Transverse colon (tissue), 4 donors: ENCODE results near the gene GBE1. TPM values are rescaled to one million over a fixed set of nuclear protein-coding genes. Genes with fewer than 3 reads are reported as not detected.

Experiments used
- DNase-seq: peaks from one replicate; pipeline ENCODE4 v3.0.0-alpha.2; 2019
- H3K27ac ChIP-seq, 4 donors: fragments of 200-600 bp; sonication (generic); 2 replicates each; pipeline ENCODE4 v1.5.1; 2016 to 2018; ENCODE audit warnings: inconsistent platforms in 4 of 4
- H3K27me3 ChIP-seq: fragments of 200-600 bp; sonication (generic); 2 replicates; pipeline ENCODE4 v1.5.1; 2017; ENCODE audit warnings: inconsistent platforms
- H3K36me3 ChIP-seq, 4 donors: fragments of 200-600 bp; sonication (generic); 2 replicates each; pipeline ENCODE4 v1.5.1; 2017 to 2019; ENCODE audit warnings: inconsistent platforms in 4 of 4
- H3K4me1 ChIP-seq, 4 donors: fragments of 200-600 bp; sonication (generic); 2 replicates each; pipeline ENCODE4 v1.5.1; 2017 to 2020; ENCODE audit warnings: inconsistent platforms in 4 of 4
- H3K4me3 ChIP-seq, 4 donors: fragments of 200-600 bp; sonication (generic); 1 replicate in 1 of 4; 2 replicates in 3 of 4; pipeline versions ENCODE4 v1.5.1 to v1.6.1; 2017 to 2019; ENCODE audit warnings: inconsistent platforms in 4 of 4
- H3K9me3 ChIP-seq, 2 donors: fragments of 200-600 bp; sonication (generic); 2 replicates each; pipeline ENCODE4 v1.5.1; 2017 to 2019; ENCODE audit warnings: inconsistent platforms in 2 of 2
- EP300 ChIP-seq: sonication (generic); formaldehyde crosslinking; IDR thresholded peaks from one replicate; pipeline ENCODE4 v1.6.1; 2017; ENCODE audit warnings: antibody characterized with exemption, low read depth
- POLR2A ChIP-seq: fragments of 450-650 bp; IDR thresholded peaks from one replicate; pipeline ENCODE4 v1.6.1; 2016; ENCODE audit warnings: antibody characterized with exemption, mild to moderate bottlenecking, moderate library complexity
- POLR2AphosphoS5 ChIP-seq, 3 donors: sonication (generic); formaldehyde crosslinking; IDR thresholded peaks; one replicate each; pipeline ENCODE4 v1.6.1; 2016; ENCODE audit warnings: antibody characterized with exemption in 3 of 3
- WGBS, 2 donors: methylation state at CpG; one replicate each; pipeline ENCODE4 v1.1.5; 2018; ENCODE audit warnings: low coverage in 1 of 2; 5-methylcytosine and 5-hydroxymethylcytosine counted together
- in situ Hi-C, 4 donors: fragments of 200-750 bp; cut with MboI; loops; one replicate each; pipeline versions ENCODE4 v1.15.0 to v1.15.1; 2017; ENCODE audit warnings: low sequenced_read_pairs in 3 of 4, low pct_ligation_motif_present in 1 of 4, low pct_unique_long_range_greater_than_20kb in 1 of 4
- intact Hi-C: fragments of 100-400 bp; cut with DNase I; formaldehyde crosslinking; loops from one replicate; pipeline ENCODE4 v1.15.1; 2023; ENCODE audit warnings: low total_unique reads
- total RNA-seq, 4 donors: library from RNA; depleted of rRNA; stranded (reverse); fragments of >200 nt; gene quantifications; one replicate each; pipeline ENCODE4 v1.1.0, GENCODE V29; 2016
- TF ChIP-seq, protein P1 (sequence below), 5 experiments: fragments of 200-600 bp in 3 of 5; fragments of 450-650 bp in 2 of 5; sonication (generic) in 3 of 5; IDR thresholded peaks; 1 replicate in 2 of 5; 2 replicates in 3 of 5; pipeline ENCODE4 v1.5.1; 2016 to 2017; ENCODE audit warnings: antibody characterized with exemption in 5 of 5, inconsistent platforms in 3 of 5, mild to moderate bottlenecking in 2 of 5, moderate library complexity in 1 of 5

Gene GBE1
- total RNA-seq, 4 donors from 2014 or later, result 3.0 to 24.3 (median 16.7) TPM

DNA sequence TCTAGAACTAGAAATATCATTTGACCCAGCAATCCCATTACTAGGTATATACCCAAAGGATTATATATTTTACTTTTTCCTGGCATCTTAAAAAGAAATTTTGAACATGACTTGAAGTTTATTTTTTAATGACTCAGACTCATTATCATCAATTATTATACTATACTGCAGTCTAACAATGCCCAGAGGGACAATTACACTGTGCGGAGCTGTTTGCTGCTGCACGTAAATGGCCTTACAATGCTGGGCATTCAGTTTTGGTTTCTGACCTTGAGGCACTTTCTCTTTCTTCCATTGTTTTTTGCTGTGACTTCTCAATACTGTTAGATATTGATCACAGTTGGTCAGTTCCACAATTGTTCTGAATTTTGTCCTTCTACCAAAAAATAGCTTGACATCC is 128.8 kb downstream of the GBE1 start:
- in situ Hi-C loops, result no loop called here
- intact Hi-C loops, result no loop called here

DNA sequence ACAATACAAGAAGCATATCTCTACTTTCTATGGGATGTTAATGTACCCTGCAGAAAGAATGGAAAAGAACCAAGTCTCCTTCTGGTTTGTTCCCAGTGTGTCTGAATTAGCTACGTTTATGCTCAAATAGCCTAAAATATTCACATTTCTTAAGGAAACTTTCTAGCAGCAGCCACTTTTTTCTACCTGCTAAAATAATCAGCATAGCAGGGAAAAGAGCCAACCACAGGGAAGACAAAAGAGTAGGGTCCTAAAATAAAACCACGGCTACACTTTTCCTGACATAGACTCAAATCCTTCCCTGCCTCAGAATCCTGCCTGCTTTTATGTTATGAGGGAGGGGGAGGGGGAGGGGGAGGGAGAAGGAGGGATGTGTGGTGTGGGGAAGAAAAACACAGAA is 136.7 kb downstream of the GBE1 start:
- intact Hi-C loops, result no loop called here
- H3K27ac ChIP-seq, result no peak overlapping the region
- in situ Hi-C loops, result no loop called here
- no peaks in the 10 kb centered on the region for H3K27me3 ChIP-seq
- H3K4me3 ChIP-seq, result no peak overlapping the region
- H3K36me3 ChIP-seq, result no peaks in the 10 kb centered on the region
- TF ChIP-seq EP300, result no peak
- TF ChIP-seq POLR2A, result no peak
- TF ChIP-seq, protein P1, sequence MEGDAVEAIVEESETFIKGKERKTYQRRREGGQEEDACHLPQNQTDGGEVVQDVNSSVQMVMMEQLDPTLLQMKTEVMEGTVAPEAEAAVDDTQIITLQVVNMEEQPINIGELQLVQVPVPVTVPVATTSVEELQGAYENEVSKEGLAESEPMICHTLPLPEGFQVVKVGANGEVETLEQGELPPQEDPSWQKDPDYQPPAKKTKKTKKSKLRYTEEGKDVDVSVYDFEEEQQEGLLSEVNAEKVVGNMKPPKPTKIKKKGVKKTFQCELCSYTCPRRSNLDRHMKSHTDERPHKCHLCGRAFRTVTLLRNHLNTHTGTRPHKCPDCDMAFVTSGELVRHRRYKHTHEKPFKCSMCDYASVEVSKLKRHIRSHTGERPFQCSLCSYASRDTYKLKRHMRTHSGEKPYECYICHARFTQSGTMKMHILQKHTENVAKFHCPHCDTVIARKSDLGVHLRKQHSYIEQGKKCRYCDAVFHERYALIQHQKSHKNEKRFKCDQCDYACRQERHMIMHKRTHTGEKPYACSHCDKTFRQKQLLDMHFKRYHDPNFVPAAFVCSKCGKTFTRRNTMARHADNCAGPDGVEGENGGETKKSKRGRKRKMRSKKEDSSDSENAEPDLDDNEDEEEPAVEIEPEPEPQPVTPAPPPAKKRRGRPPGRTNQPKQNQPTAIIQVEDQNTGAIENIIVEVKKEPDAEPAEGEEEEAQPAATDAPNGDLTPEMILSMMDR (IDR thresholded peaks at IDR 0.05), result no peak
- no peak for TF ChIP-seq POLR2AphosphoS5 (IDR thresholded peaks at IDR 0.05)
- DNase-seq, result no peak
- 80 to 88% methylated on average over 1 to 2 of the region's 2 CpGs for WGBS, 2 donors
- no peaks in the 10 kb centered on the region for H3K9me3 ChIP-seq
- H3K4me1 ChIP-seq, result peaks cover 0 to 8% (median 4%) of the 10 kb centered on the region in 4 donors

More for the DNA sequence above, 128.8 kb downstream of the GBE1 start:
- Histone ChIP-seq H3K27ac (no peak overlapping the region), H3K4me3 (no peak overlapping the region), H3K36me3 (no peaks in the 10 kb centered on the region), H3K4me1 (no peaks in the 10 kb centered on the region), H3K27me3 (no peaks in the 10 kb centered on the region), H3K9me3 (no peaks in the 10 kb centered on the region)
- no peak for DNase-seq
- WGBS, 2 donors, result 94% methylated on average over 2 of the region's 2 CpGs
- TF ChIP-seq POLR2A, result no peak
- TF ChIP-seq, protein P1 (IDR thresholded peaks at IDR 0.05), result no peak
- TF ChIP-seq POLR2AphosphoS5 (IDR thresholded peaks at IDR 0.05), result no peak
- TF ChIP-seq EP300, result no peak

DNA sequence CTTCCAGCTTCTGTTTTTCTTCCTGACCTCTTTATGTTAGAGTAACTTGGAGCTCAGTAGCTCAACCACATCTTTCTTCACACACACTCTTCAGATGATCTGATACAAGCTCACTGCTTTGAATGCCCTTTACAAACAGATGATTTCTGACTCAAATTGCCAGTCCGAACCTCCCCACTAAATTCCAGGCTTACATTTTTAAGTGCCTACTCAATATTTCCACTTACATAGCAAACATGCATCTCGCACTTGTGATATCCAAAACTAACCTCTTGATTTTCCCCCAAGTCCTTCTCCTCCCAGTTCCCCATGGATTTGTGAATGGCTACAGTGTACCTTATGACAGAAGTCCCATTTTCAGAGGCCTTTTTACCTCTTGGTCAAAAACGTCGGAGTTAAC is 139.1 kb downstream of the GBE1 start:
- in situ Hi-C loops (no loop called here), intact Hi-C loops (no loop called here)
- Histone ChIP-seq H3K9me3 (no peaks in the 10 kb centered on the region), H3K4me1 (peaks cover 0 to 8% (median 4%) of the 10 kb centered on the region in 4 donors), H3K36me3 (no peaks in the 10 kb centered on the region), H3K4me3 (no peak overlapping the region), H3K27ac (no peak overlapping the region), H3K27me3 (no peaks in the 10 kb centered on the region)
- DNase-seq, result no peak
- TF ChIP-seq POLR2AphosphoS5 (IDR thresholded peaks at IDR 0.05) (no peak), POLR2A (no peak), EP300 (no peak)
- TF ChIP-seq, protein P1 (IDR thresholded peaks at IDR 0.05), result no peak
- WGBS, 2 donors, result 92 to 96% methylated on average over 4 of the region's 4 CpGs

DNA sequence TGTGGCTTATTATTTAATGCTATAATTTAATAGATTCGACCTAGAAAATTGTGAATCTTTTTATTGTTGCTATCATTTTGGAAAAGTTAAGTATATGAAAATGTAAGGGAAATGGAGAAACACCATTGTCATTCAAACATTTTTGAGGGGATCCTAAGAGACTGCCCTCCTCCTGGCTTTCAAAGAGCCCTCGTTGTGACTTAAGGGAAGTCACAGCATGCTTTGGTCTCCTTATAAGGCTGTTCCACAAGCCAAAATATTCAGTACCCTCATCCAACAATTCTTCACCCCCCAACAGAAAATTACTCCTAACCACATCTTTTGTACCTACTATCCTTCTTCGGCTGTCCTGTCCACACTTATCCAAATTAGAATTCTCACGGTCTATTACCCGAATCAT is 140.2 kb downstream of the GBE1 start:
- Histone ChIP-seq H3K4me3 (no peak overlapping the region), H3K27me3 (no peaks in the 10 kb centered on the region), H3K4me1 (peaks cover 0 to 6% (median under 1%) of the 10 kb centered on the region in 4 donors), H3K27ac (no peak overlapping the region), H3K36me3 (no peaks in the 10 kb centered on the region), H3K9me3 (no peaks in the 10 kb centered on the region)
- intact Hi-C loops (no loop called here), in situ Hi-C loops (no loop called here)
- DNase-seq, result no peak
- 80 to 91% methylated on average over 5 of the region's 5 CpGs for WGBS, 2 donors
- TF ChIP-seq, protein P1 (IDR thresholded peaks at IDR 0.05), result no peak
- TF ChIP-seq POLR2A (no peak), EP300 (no peak), POLR2AphosphoS5 (IDR thresholded peaks at IDR 0.05) (no peak)
